Subcutaneous preadipocyte (primary cell): ENCODE results near the gene SNURF. TPM values are rescaled to one million over a fixed set of nuclear protein-coding genes. Genes with fewer than 3 reads are reported as not detected.

Experiments
- small RNA-seq: library from RNA; depleted of rRNA; stranded (forward); fragments of <200 nt; gene quantifications from one replicate; pipeline ENCODE3, GENCODE V24; 2012
- total RNA-seq: library from RNA; depleted of rRNA; stranded (reverse); fragments of >200 nt; gene quantifications from 2 replicates; pipeline ENCODE4 v1.2.3, GENCODE V29; 2012

Gene SNURF
- total RNA-seq: 4.3 and 5.9 TPM in 2 replicates

GRCh38 chr15:24954783-24955530 lies at the start of gene SNURF, which contains the start of gene SNRPN:
SNURF (plus strand) TSS chr15:24954987; CDS start chr15:24955049, 62 bp downstream.
SNRPN (plus strand) TSS chr15:24954987; CDS start chr15:24974454, 19,467 bp downstream.

Small RNA genes lying within 50 kb of the gene (small RNA-seq; reads per million reads assigned to genes)
- gene AC090602.1: not detected
- not detected for gene AC124312.4
- not detected for gene AC124312.5

Other genes with a start within 250 kb of the SNURF start
- 38.7 and 44.8 TPM in 2 replicates for gene SNRPN, start within 50 bp of the SNURF start, total RNA-seq